HG02610 (cell line): Measurements from ENCODE around the gene OR10H1.
"Not testable (repeated sequence)": the region's sequence is repeated elsewhere in the genome, so short reads cannot be mapped to it uniquely, and the experiment has no call there.

Source experiments
- ATAC-seq: cut with Tn5 transposase; IDR thresholded peaks from one replicate; pipeline ENCODE4 v1.9.1; 2021; ENCODE audit warnings: mild to moderate bottlenecking, moderate library complexity; ENCODE audit not compliant: unreplicated experiment

OR10H1 gene, protein sequence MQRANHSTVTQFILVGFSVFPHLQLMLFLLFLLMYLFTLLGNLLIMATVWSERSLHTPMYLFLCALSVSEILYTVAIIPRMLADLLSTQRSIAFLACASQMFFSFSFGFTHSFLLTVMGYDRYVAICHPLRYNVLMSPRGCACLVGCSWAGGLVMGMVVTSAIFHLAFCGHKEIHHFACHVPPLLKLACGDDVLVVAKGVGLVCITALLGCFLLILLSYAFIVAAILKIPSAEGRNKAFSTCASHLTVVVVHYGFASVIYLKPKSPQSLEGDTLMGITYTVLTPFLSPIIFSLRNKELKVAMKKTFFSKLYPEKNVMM

DNA sequence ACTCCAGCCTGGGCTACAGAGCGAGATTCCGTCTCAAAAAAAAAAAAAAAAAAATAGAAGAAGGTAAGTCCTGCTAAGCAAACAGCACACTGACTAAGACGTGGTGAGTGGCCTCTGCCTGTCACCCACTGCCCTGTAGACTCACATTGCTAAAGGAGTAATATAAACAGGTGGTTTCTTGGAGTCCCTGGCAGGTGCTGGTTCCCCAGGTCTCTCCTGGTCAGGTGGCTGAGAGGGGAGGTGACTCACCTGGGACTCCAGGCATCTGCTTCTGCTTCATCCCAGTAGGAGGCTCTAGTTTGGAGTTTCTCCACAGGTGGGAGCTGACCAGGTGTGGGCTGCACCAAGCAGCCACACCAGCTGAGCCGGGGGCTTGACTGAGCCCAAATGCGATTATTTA, at the start of gene OR10H1:
TSS of gene OR10H1 (minus strand) at position 359 of the 400 bp plus-strand sequence. CDS start 7,627 bp downstream, outside the sequence.
- no peak for ATAC-seq

DNA sequence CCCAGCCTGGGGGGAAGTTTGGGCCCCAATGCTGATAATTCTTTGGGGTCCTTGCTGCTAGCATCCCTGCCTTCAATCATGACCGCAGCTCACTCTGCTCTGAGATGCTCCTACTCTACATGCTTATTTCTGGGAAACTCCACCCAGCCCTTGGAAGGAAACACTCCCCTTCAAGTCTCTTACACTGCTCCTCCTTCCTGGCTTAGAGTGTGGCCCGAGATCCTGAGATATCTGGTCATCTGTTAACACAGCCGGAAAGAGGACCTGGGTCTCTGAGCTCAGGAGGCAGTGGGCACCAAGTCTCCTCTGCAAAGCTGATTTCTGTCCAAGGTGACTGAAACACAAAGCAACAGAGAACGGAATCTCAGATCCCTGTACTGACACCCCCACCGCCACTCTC, 49.4 kb upstream of the OR10H1 start:
- no peak for ATAC-seq

DNA sequence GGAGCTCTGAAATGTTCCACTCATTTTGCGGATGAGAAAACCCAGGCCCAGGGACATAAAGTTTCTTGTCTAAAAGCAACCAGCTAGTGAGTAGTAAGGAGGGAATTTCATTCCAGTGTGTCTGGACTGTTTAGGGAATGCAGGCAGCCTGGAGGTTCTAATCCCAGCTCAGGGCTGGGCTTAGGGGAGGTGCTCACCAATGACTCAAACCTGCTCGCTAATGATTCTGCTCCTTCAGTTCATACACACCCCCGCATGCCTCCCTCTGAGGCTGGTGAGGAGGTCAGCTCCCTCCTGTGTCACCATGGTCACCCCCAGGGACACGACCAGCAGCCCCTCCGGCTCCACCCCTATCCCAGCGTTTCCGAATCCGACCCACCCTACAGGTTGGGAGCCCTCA, 47.8 kb upstream of the OR10H1 start:
- no peak for ATAC-seq

DNA sequence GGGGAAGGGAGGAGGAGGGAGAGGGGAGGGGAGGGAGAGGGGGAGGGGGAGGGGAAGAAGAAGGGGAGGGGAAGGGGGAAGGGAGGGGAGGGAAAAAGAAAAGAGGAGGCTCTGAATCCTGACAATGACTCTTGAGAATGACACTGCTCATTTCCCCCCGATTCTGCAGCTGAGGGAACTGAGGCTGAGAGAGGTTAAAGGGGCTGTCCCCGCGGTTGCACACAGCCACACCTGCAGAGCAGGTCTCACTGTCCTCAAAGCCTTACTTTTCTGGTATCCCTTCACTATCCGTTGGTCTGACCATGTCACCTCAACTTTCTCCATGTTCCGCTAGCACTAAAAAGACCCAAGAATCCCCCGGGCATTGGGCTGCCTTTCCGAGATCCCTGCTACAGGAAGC, 47.0 kb upstream of the OR10H1 start:
- no peak for ATAC-seq

DNA sequence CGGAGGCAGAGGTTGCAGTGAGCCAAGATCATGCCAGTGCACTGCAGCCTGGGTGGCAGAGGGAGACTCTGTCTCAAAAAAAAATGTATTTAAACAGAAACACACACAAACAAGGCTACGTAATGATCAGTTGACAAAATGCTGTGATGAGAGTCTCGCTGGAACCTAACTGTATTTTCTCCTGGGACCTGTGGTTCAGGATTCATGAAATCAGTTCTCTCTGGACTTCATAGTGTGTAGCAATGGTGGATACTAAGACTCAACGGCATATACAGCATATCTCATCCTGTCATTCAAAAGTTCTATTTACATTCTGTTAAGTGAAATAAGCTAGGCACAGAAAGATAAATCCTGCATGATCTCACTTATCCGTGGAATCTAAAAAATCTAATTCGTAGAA, 45.1 kb upstream of the OR10H1 start:
- no peak for ATAC-seq

DNA sequence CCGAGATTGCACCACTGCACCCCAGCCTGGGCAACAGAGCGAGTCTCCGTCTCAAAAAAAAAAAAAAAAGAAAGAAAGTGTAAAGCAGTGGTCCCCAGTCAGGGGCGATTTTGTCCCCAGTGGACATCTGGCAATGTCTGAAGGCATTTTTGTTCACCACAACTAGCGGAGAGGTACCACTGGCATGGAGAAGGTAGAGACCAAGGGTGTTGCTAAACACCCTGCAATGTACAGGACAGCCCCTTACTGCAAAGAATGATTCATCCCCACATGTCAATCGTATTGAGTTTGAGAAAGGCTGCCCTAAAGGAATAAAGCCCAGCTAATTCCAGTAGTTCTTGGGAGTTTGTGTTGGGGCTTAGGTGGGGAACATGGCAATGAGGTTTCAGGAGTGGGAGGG, 43.7 kb upstream of the OR10H1 start:
- ATAC-seq = no peak

DNA sequence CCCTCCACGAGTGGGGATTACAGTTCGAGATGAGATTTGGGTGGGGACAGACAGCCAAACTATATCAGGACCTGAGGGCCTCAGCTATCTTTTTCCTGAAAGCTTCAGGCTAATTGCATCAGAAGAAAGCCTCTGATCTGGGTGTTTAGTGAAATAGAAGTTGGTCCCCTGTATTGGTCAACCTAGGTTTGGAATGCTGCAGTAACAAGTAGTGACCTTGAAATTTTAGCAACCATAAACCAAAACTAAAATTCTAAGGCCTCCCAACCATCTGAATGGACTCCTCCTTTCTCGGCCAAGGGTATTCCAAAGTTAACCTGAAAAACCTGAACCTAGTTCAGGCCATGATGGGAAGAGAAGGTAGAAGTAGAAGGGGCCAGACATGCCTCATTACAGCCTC, 34.9 kb upstream of the OR10H1 start:
- ATAC-seq = no peak

DNA sequence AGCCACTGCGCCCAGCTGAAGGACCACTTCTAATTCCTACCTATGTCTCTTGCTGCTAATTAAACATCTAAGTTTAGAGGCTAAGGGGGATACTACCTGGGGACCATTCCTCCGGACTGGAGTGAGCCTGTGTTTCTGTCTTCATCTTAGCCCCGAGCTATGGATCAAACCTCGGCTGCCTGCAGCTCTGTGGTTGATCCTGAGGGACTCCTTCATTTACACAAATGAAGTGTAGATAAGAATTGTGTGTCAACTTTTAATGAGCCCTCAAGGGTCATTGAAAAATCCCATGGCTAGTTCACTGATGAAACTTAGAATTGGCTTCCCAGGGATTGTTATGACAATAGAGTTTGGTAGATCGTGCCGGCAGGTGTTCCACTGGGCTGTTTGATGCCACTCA, 31.5 kb upstream of the OR10H1 start:
- no peak for ATAC-seq

DNA sequence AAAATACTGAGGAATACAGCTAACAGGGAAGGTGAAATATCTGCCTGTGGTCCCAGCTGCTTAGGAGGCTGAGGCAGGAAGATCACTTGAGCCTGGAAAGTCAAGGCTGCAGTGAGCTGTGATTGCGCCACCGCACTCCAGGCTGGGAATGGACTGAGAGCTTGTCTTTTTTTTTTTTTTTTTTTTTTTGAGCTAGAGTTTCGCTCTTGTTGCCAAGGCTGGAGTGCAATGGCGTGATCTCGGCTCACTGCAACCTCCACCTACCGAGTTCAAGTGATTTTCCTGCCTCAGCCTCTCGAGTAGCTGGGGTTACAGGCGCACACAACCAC, 28.4 kb upstream of the OR10H1 start:
- ATAC-seq = not testable (repeated sequence)

DNA sequence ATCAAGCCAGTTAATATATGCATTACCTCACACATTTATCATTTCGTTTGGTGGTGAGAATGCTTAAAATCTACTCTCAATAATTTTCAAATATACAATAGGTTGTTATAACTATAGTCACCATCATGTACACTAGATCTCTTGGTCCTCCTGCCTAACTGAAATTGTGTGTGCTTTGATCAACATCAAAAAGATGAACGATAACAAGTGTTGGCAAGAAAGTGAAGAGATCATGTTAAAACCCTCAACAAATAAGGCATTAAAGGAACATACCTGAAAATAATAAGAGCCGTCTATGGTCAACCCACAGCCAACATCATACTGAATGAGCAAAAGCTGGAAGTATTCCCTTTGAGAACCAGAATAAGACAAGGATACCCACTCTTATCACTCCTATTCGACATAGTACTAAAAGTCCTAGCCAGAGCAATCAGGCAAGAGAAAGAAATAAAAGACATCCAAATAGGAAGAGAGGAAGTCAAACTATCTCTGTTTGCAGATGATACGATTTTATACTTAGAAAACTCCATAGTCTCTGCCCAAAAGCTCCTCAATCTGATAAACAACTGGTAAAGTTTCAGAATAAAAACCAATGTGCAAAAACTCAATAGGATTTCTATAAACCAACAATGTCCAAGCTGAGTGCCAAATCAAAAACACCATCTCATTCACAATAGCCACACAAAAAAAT, 27.9 kb upstream of the OR10H1 start:
- ATAC-seq = no peak

DNA sequence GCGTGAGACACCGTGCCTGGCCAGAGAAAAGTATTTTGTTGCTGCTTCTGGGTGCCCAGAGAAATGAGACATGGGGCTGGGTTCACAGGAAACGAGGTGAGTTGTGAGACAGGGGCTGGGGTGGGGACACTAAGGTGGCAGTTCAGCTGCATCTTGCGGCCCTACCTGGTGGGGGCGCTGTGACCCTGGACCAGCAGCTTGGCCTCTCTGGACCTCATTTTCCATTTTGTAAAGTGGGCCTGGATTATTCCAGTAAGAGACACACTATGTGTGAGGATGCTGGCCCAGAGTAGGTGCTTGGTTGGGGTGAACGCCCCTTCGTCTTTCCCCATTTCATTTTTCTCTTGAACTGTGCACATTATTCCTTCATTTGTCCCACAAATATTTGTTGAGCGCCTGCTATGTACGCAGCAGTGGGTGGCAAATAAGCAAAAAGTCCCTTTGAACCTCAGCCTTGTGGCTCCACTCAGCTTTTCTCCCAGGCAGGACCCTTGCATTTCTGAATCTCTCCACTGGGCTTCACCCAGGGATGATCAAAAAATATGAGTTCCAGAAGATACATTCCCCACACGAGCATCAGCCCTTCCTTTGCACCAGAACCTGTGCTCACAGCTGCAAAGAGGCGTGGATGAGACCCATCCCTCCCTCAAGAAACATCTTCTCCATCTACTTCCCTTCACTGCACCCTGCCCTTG, 26.6 kb upstream of the OR10H1 start:
- no peak for ATAC-seq

DNA sequence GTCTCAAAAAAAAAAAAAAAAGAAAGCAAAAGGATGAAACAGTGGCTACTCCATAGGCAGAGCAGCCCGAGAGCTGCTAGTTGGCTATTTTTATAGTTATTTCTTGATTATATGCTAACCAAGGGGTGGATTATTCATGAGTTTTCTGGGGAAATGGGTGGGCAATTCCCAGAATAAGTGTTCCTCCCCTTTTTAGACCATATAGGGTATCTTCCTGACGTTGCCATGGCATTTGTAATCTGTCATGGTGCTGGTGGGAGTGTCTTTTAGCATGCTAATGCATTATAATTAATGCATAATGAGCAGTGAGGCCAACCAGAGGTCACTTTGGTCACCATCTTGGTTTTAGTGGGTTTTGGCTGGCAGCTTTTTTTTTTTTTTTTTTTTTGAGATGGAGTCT, 25.4 kb upstream of the OR10H1 start:
- no peak for ATAC-seq

DNA sequence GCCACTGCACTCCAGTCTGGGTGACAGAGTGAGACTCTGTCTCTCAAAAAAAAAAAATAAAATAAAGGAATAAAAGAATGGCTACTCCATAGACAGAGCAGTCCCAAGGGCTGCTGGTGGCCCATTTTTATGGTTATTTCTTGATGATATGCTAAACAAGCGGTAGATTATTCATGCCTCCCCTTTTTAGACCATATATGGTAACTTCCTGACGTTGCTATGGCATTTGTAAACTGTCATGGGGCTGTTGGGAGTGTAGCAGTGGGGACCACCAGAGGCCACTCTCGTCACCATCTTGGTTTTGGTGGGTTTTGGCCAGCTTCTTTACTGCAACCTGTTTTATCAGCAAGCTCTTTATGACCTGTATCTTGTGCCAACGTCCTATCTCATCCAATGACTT, 24.4 kb upstream of the OR10H1 start:
- not testable (repeated sequence) for ATAC-seq

DNA sequence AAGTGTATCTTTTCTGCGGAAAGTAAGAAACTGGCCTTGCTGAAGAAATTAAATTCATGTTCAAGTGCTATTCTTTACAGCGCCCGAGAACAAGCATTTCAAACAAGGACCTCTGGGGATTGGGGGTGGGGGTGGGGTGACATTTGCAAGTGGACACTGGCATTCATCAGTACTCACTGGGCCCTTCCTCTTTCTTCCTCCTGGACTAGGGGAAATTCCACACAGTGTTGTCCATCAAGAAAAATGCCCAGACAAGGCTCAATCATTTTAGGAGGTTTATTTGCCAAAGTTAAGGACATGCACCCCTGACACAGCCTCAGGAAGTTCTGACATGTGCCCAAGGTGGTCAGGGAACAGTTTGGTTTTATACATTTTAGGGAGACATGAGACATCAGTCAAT, 22.9 kb upstream of the OR10H1 start:
- no peak for ATAC-seq

DNA sequence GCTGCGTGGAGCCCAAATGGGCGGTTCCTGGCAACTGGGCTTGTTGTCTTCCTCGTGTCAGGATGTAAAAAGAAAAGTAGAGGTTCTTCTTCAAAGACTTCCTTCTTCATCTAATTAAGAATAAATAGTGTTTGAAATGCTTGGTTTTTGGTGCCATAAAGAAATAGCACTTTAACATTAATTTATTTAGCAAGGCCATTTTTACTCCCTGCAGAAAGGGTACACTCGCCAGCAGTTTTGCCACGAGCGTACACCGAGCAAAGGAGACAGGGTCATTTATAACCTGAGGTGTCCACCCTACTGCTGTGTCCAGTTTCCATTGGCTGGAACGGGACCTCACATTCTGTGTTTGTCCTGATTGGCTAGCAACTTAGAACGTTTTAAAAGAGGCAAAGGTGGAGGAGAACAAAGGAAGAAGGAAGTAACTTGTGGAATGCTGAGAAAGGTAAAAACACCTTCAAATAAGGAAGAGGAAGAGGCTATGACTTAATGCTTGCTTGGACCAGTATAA, 21.8 kb upstream of the OR10H1 start:
- no peak for ATAC-seq

DNA sequence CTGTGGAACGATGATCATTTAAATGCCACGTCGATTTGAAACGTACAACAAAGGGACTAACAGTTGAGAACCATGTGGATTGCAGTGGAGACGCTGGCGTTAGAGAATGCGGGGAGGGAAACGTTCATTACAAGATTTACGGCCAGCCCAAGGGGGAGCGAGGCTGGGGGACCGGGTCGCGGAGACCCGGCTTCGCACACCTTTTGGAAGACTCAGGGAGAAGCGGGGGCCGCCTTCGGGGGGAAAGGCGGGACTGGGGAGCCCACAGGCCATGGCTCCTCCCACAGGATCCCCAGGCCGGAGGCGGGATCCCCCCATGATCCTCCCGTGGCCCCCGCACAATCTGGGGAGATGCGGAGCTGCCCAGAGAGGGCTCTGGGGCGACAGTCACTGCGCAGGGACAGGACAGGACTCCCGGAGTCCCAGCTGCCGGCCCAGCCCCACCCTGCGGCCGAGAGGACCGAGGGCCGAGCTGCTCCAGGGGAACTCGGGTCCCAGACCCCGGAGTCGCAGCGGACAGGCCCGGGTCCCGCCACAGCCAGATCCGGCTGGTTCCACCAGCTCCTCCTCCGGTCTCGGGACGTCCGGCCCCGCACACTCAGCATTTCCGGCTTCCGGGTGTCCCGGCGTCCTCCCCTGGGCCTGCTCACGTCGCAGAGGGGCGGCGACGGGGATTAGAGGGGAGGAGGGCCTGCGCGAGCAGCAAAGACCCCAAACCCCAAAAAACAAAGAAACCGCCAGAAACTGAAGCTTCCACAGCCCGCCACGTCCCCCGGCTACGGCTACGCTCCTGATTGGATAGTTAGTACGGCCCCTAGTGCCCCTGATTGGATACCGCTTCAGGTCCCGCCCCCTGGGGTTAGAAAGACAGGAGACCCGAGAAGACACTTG, 21.1 kb upstream of the OR10H1 start:
- ATAC-seq = peak; percentile 93

DNA sequence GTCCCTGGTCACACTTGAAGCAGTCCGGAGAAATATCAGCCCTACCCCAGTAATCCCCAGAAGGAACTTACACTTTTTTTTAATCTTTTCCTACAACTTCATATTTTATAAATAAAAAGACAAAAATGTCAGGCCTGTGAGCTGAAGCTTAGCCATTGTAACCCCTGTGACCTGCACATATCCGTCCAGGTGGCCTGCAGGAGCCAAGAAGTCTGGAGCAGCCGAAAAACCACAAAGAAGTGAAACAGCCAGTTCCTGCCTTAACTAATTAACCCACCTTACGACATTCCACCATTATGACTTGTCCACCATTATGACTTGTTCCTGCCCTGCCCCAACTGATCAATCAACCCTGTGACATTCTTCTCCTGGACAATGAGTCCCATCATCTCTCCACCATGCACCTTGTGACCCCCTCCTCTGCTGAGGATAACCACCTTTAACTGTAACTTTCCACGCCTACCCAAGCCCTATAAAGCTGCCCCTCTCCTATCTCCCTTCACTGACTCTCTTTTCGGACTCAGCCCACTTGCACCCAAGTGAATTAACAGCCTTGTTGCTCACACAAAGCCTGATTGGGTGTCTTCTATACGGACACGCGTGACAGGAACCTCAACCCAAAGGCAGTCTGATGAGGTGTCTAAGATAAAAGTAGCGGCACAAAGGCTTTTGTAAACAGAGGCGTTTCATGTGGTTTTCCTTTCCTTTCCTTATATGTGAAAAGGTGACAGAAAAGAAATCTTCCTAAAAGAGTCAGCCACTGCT, 20.3 kb upstream of the OR10H1 start:
- not testable (repeated sequence) for ATAC-seq

DNA sequence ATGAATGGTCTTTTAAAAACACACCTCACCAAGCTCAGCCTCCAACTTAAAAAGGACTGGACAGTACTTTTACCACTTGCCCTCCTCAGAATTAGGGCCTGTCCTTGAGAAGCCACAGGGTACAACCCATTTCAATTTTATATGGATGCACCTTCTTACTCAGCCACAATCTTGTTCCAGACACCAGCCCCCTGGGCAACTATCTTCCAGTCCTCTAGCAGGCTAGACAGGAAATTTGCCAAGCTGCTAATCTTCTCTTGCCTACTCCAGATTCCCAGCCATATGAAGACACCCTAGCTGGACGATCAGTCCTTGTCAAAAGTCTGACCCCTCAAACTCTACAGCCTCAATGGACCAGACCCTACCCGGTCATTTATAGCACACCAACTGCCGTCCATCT, 18.8 kb upstream of the OR10H1 start:
- ATAC-seq = not testable (repeated sequence)

DNA sequence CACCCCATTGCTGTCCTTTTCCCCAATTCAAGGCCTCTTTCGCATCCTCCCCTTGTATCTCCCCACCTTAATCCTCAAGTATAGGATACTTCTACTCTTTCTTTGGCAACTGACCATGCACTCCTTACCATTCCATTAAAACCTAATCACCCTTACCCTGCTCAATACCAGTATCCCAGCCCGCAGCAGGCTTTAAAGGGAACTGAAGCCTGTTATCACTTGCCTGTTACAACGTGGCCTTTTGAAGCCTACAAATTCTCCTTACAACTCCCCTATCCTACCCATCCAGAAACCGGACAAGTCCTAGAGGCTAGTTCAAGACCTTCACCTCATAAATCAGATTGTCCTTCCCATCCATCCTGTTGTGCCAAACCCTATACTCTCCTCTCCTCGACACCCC, 16.2 kb upstream of the OR10H1 start:
- ATAC-seq = no peak

DNA sequence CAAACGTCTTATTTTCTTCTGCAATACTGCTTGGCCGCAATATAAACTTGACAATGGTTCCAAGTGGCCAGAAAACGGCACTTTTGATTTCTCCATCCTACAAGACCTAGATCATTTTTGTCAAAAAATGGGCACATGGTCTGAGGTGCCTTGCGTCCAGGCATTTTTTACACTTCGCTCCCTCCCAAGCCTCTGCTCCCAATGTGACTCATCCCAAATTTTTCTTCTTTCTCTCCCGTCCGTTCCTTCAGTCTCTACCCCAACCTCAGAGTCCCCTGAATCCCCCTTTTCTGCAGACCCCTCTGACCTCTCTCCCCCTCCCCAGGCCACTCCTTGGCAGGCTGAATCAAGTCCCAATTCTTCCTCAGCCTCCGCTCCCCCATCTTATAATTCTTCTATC, 14.3 kb upstream of the OR10H1 start:
- no peak for ATAC-seq
